ENCODE results near the gene SCUBE3.

SCUBE3 gene

GRCh38 chr6:35213824-35214756, at the start of gene SCUBE3:
Gene SCUBE3, plus strand, starts transcription at chr6:35213956. Its CDS starts 463 bp downstream, at chr6:35214419.
- Histone ChIP-seq H3K27me3 (replicated peaks; ENCODE audit: control insufficient read depth, insufficient read depth, low read length) (peaks cover 4% of the 10 kb centered on the region), H3K4me3 (replicated peaks; ENCODE audit: low read depth, low read length) (peak within 1 kb of the TSS; percentile 53)
- DNase-seq (ENCODE audit: extremely low read depth, insufficient read length): no peak

DNA sequence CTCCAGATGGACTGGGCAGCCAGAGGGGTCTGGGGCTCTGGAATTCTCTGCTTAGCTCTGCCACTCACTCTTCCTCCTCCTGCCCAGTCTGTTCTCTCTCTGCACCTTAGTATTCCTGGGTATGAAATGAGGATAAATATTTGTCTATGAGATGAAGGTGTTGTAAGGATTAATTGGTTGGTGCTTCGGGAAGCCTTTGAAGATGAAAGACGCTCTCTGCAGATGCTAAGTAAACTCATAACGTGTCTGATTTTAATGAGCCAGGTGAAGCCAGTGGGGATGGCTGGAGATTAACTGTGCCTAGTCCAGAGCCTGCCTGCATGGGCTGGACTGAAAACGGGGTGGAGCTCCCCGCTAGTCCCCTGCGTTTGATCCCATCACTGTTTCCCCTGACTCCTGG, 49.5 kb upstream of the SCUBE3 start:
- TF ChIP-seq, protein P1, sequence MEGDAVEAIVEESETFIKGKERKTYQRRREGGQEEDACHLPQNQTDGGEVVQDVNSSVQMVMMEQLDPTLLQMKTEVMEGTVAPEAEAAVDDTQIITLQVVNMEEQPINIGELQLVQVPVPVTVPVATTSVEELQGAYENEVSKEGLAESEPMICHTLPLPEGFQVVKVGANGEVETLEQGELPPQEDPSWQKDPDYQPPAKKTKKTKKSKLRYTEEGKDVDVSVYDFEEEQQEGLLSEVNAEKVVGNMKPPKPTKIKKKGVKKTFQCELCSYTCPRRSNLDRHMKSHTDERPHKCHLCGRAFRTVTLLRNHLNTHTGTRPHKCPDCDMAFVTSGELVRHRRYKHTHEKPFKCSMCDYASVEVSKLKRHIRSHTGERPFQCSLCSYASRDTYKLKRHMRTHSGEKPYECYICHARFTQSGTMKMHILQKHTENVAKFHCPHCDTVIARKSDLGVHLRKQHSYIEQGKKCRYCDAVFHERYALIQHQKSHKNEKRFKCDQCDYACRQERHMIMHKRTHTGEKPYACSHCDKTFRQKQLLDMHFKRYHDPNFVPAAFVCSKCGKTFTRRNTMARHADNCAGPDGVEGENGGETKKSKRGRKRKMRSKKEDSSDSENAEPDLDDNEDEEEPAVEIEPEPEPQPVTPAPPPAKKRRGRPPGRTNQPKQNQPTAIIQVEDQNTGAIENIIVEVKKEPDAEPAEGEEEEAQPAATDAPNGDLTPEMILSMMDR (IDR thresholded peaks at IDR 0.05; ENCODE audit: insufficient read depth, low read length, poor library complexity, severe bottlenecking): no peak
- DNase-seq (ENCODE audit: extremely low read depth, insufficient read length): no peak

More at GRCh38 chr6:35213824-35214756, at the start of gene SCUBE3:
- no peaks in the 10 kb centered on the region for H3K36me3 ChIP-seq (ENCODE audit: control insufficient read depth, insufficient read depth, low read length)
- TF ChIP-seq, protein P1 (IDR thresholded peaks at IDR 0.05; ENCODE audit: insufficient read depth, low read length, poor library complexity, severe bottlenecking): no peak

DNA sequence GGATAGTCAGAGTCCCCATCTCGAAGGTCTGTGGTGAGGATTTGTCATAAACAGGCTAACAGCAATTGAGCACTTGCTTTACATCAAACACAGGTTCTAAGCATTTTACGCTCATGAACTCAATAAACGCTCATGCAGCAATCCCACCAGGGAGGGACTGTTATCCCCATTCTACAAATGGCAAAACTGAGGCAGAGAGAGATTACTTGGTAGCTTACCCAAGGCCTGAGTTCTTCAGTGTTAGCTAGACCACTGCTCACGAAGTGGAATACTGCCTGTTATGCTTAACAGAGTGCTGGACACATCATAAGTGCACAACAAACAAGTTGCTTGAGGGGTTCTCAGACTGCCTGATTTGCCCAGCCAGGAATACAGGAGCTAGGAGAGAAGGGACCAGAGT, 48.9 kb upstream of the SCUBE3 start:
- no peak for DNase-seq (ENCODE audit: extremely low read depth, insufficient read length)
- Histone ChIP-seq H3K27me3 (replicated peaks; ENCODE audit: control insufficient read depth, insufficient read depth, low read length) (no peaks in the 10 kb centered on the region), H3K36me3 (ENCODE audit: control insufficient read depth, insufficient read depth, low read length) (no peaks in the 10 kb centered on the region), H3K4me3 (replicated peaks; ENCODE audit: low read depth, low read length) (no peak overlapping the region)
- TF ChIP-seq, protein P1 (IDR thresholded peaks at IDR 0.05; ENCODE audit: insufficient read depth, low read length, poor library complexity, severe bottlenecking): no peak

More for the DNA sequence above, 49.5 kb upstream of the SCUBE3 start:
- Histone ChIP-seq H3K4me3 (replicated peaks; ENCODE audit: low read depth, low read length) (no peak overlapping the region), H3K36me3 (ENCODE audit: control insufficient read depth, insufficient read depth, low read length) (no peaks in the 10 kb centered on the region), H3K27me3 (replicated peaks; ENCODE audit: control insufficient read depth, insufficient read depth, low read length) (no peaks in the 10 kb centered on the region)

- TF ChIP-seq, protein P1 (IDR thresholded peaks at IDR 0.05; ENCODE audit: insufficient read depth, low read length, poor library complexity, severe bottlenecking): no peak
- H3K27me3 ChIP-seq (replicated peaks; ENCODE audit: control insufficient read depth, insufficient read depth, low read length): no peaks in the 10 kb centered on the region
- H3K36me3 ChIP-seq (ENCODE audit: control insufficient read depth, insufficient read depth, low read length): no peaks in the 10 kb centered on the region
- no peak for DNase-seq (ENCODE audit: extremely low read depth, insufficient read length)
- no peak overlapping the region for H3K4me3 ChIP-seq (replicated peaks; ENCODE audit: low read depth, low read length)
Measured at GRCh38 chr6:35165630-35166071, 48.1 kb upstream of the SCUBE3 start.

- TF ChIP-seq, protein P1 (IDR thresholded peaks at IDR 0.05; ENCODE audit: insufficient read depth, low read length, poor library complexity, severe bottlenecking): no peak
- H3K4me3 ChIP-seq (replicated peaks; ENCODE audit: low read depth, low read length): no peak overlapping the region
- H3K27me3 ChIP-seq (replicated peaks; ENCODE audit: control insufficient read depth, insufficient read depth, low read length): no peaks in the 10 kb centered on the region
- DNase-seq (ENCODE audit: extremely low read depth, insufficient read length): no peak
- no peaks in the 10 kb centered on the region for H3K36me3 ChIP-seq (ENCODE audit: control insufficient read depth, insufficient read depth, low read length)
Measured at GRCh38 chr6:35166116-35166515, 47.6 kb upstream of the SCUBE3 start.

All from GM06990 (cell line).